ENCODE results near the gene CLEC3B. TPM values are rescaled to one million over a fixed set of nuclear protein-coding genes. Genes with fewer than 3 reads are reported as not detected.
A peak's percentile ranks its signal among the peaks of the same experiment; 100 is the strongest.

CLEC3B gene
- polyA plus RNA-seq, 1 experiment: 22.3 TPM

DNA sequence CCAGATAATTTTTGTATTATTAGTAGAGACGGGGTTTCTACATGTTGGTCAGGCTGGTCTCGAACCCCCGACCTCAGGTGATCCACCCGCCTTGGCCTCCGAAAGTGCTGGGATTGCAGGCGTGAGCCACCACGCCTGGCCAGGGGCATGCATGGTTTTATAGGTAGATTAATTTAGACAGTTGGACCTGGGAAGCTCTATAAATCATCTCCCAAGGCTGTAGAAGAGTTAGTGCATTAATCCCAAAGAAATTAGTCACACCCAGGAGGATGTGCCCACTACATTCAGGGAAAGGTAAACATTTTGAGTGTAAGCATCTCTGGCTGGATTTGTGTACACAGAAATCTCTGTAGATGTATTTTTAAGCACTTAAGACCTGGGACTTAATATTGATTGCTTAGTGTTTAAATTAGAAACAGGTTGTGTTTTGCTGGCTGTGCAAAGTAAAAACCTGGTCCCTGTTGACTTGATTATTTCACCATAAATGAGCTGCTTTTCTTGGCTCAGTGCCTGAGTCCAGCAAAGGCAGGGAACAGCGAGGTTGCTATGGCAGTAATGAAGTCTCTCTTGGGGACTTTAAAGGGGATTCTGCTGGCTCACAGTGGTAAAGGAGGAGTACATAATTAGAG is 30.8 kb upstream of the CLEC3B start:
- TF ChIP-seq, protein P1, sequence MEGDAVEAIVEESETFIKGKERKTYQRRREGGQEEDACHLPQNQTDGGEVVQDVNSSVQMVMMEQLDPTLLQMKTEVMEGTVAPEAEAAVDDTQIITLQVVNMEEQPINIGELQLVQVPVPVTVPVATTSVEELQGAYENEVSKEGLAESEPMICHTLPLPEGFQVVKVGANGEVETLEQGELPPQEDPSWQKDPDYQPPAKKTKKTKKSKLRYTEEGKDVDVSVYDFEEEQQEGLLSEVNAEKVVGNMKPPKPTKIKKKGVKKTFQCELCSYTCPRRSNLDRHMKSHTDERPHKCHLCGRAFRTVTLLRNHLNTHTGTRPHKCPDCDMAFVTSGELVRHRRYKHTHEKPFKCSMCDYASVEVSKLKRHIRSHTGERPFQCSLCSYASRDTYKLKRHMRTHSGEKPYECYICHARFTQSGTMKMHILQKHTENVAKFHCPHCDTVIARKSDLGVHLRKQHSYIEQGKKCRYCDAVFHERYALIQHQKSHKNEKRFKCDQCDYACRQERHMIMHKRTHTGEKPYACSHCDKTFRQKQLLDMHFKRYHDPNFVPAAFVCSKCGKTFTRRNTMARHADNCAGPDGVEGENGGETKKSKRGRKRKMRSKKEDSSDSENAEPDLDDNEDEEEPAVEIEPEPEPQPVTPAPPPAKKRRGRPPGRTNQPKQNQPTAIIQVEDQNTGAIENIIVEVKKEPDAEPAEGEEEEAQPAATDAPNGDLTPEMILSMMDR (IDR thresholded peaks at IDR 0.05; ENCODE audit: insufficient read depth, low read depth, low read length): no peak
- ChIA-PET CTCF (interaction anchor here (1.6 to 2.2 kb wide), 3 partner anchors 10 to 81 kb away, joined by 3 to 11 read pairs (median 4); no protein-coding TSS in a partner anchor), POLR2A (no interaction called here)
- Histone ChIP-seq H3K27me3 (ENCODE audit: control insufficient read depth, insufficient read depth, low read length) (no peaks in the 10 kb centered on the region), H3K4me3 (ENCODE audit: low read depth, low read length) (no peak overlapping the region), H3K36me3 (ENCODE audit: control insufficient read depth, insufficient read depth, low read length) (peaks cover 15% of the 10 kb centered on the region)
- DNase-seq (ENCODE audit: low read depth): peak; percentile 55

- Histone ChIP-seq H3K36me3 (ENCODE audit: control insufficient read depth, insufficient read depth, low read length) (peaks cover 15% of the 10 kb centered on the region), H3K4me3 (ENCODE audit: low read depth, low read length) (no peak overlapping the region), H3K27me3 (ENCODE audit: control insufficient read depth, insufficient read depth, low read length) (no peaks in the 10 kb centered on the region)
- TF ChIP-seq, protein P1 (IDR thresholded peaks at IDR 0.05; ENCODE audit: insufficient read depth, low read depth, low read length): no peak
- ChIA-PET CTCF (no interaction called here), POLR2A (no interaction called here)
- DNase-seq (ENCODE audit: low read depth): no peak
Measured at GRCh38 chr3:44996556-44996969, 29.5 kb upstream of the CLEC3B start.

GRCh38 chr3:44999782-45000181 is 26.3 kb upstream of the CLEC3B start:
- TF ChIP-seq, protein P1 (IDR thresholded peaks at IDR 0.05; ENCODE audit: insufficient read depth, low read depth, low read length): no peak
- CTCF ChIA-PET: no interaction called here
- Histone ChIP-seq H3K36me3 (ENCODE audit: control insufficient read depth, insufficient read depth, low read length) (peaks cover 16% of the 10 kb centered on the region), H3K4me3 (ENCODE audit: low read depth, low read length) (no peak overlapping the region), H3K27me3 (ENCODE audit: control insufficient read depth, insufficient read depth, low read length) (no peaks in the 10 kb centered on the region)
- no peak for DNase-seq (ENCODE audit: low read depth)
- POLR2A ChIA-PET: no interaction called here

DNA sequence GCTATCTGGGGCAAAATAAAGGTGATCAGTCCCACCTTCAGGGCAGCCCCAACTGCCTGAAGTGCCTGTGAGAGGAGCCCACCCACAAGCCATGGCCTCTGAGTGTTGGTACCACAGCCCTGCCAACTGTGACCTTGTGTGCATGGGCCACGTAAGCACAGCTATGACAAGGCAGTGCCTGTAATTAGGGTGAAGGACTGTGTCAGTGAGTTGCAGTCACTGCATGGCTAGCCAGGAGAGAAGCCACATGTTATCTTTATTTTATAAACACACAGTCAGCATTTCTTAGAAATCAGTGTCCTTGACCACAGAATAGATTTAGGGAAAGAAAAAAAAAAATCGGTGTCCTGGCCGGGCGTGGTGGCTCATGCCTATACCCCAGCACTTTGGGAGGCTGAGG is 25.3 kb upstream of the CLEC3B start:
- POLR2A ChIA-PET: interaction anchor here (0.6 kb wide), 1 partner anchor 479 kb away, joined by 5 read pairs; no protein-coding TSS in a partner anchor

DNA sequence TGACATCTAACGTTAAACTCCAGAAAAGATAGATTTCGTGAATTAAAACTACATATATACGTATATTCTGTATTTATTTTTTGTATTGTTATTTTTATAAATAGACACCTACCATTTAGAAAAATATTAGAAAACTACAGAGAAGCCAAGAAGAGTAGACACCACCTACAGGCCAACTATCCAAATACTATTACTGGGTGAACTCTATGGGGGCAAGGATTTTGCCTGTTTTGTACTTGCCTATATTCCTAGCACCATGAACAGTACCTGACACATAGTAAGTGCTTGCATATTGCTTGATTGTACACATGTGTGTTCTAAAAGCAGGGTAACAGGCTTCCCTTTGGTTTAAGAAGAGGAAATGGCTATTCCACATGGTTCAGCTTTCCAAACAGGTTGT is 24.4 kb upstream of the CLEC3B start:
- Histone ChIP-seq H3K36me3 (ENCODE audit: control insufficient read depth, insufficient read depth, low read length) (peaks cover 16% of the 10 kb centered on the region), H3K27me3 (ENCODE audit: control insufficient read depth, insufficient read depth, low read length) (no peaks in the 10 kb centered on the region), H3K4me3 (ENCODE audit: low read depth, low read length) (no peak overlapping the region)
- CTCF ChIA-PET: interaction anchor here (0.8 to 1.7 kb wide), 3 partner anchors 9 to 15 kb away, joined by 3 to 5 read pairs (median 4); no protein-coding TSS in a partner anchor
- POLR2A ChIA-PET: no interaction called here
- DNase-seq (ENCODE audit: low read depth): no peak
- TF ChIP-seq, protein P1 (IDR thresholded peaks at IDR 0.05; ENCODE audit: insufficient read depth, low read depth, low read length): no peak

More for the DNA sequence above, 25.3 kb upstream of the CLEC3B start:
- Histone ChIP-seq H3K36me3 (ENCODE audit: control insufficient read depth, insufficient read depth, low read length) (peaks cover 16% of the 10 kb centered on the region), H3K4me3 (ENCODE audit: low read depth, low read length) (no peak overlapping the region), H3K27me3 (ENCODE audit: control insufficient read depth, insufficient read depth, low read length) (no peaks in the 10 kb centered on the region)
- CTCF ChIA-PET: interaction anchor here (0.8 to 1.7 kb wide), 3 partner anchors 8 to 14 kb away, joined by 3 to 5 read pairs (median 4); no protein-coding TSS in a partner anchor
- TF ChIP-seq, protein P1 (IDR thresholded peaks at IDR 0.05; ENCODE audit: insufficient read depth, low read depth, low read length): no peak
- DNase-seq (ENCODE audit: low read depth): no peak

Data from BJ (cell line).